Body of pancreas (tissue), 4 donors: ENCODE measurements around the gene ERCC8.

ENCODE experiments used
- POLR2A ChIP-seq, 3 donors: fragments of 450-650 bp; IDR thresholded peaks; one replicate each; pipeline ENCODE4 v1.6.1; 2016; ENCODE audit warnings: antibody characterized with exemption in 3 of 3, mild to moderate bottlenecking in 2 of 3
- TF ChIP-seq, protein P1 (sequence below), 7 experiments: fragments of 450-650 bp in 4 of 7; fragments of 200-600 bp in 3 of 7; sonication (generic) in 3 of 7; IDR thresholded peaks; one replicate each; pipeline ENCODE4 v1.5.1; 2016 to 2019; ENCODE audit warnings: antibody characterized with exemption in 7 of 7

DNA sequence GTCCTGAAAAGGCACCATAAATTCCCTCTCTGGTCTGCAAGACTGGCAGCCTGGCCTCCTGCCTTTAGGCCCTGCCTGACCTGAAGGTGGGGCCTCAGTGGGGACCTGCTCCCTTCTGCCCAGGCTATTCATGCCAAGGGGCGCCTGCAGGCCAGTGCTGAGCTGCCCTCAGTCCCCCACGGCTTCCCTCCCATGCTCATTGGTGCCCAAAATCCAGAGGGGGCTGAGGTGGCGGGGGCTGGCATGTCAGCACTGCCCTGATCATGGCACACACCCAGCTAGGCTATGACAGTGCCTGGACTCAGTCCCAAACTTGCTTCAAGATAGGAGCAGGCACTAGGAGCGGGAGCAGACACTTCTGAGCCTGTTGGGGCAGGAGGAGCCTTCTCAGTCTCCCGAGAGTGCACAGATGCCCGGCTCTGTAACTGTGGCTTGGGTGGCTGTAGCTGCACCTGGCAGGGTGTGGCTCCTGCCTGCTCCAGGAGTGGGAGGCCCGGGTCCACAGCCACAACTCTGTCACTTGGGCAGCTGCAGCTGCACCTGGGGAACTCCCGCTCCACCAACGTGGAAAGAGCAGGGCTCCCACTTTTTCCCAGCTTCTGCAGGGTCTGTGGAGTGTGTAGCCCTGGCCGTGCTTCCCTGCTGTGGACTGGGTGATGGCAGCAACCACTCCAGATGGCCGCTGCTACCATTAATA is 49.2 kb upstream of the ERCC8 start:
- TF ChIP-seq, protein P1, sequence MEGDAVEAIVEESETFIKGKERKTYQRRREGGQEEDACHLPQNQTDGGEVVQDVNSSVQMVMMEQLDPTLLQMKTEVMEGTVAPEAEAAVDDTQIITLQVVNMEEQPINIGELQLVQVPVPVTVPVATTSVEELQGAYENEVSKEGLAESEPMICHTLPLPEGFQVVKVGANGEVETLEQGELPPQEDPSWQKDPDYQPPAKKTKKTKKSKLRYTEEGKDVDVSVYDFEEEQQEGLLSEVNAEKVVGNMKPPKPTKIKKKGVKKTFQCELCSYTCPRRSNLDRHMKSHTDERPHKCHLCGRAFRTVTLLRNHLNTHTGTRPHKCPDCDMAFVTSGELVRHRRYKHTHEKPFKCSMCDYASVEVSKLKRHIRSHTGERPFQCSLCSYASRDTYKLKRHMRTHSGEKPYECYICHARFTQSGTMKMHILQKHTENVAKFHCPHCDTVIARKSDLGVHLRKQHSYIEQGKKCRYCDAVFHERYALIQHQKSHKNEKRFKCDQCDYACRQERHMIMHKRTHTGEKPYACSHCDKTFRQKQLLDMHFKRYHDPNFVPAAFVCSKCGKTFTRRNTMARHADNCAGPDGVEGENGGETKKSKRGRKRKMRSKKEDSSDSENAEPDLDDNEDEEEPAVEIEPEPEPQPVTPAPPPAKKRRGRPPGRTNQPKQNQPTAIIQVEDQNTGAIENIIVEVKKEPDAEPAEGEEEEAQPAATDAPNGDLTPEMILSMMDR (IDR thresholded peaks at IDR 0.05), result no peak
- TF ChIP-seq POLR2A (IDR thresholded peaks at IDR 0.05), result no peak
